Measurements from ENCODE around the gene CCT7. TPM values are rescaled to one million over a fixed set of nuclear protein-coding genes. Genes with fewer than 3 reads are reported as not detected.

CCT7 gene
- total RNA-seq, 2 donors from 2014 or later = 347 to 391 TPM

DNA sequence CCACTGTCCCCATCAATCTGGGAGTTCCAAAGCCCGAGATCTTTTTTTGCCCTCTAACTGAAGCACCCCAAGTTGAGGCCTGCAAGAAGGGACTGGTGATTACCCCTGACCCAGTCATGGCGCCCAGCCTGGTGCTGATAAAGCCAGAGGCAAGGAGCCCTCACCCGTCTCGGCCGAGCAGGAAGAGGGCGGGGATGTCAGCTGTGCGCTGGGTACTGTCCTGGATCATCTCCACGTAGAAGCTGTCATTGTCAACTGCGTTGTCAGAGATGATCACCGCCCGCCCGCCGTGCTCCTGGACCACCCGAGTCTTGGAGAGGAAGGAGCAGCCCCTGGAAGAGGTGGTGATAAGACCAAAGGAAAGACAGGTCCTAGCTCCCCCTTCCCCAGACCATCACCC is 5.5 kb upstream of the CCT7 start:
- Mint-ChIP-seq H3K27me3 (ENCODE audit: insufficient read depth) (no peaks in the 10 kb centered on the region), H3K27ac (no peak overlapping the region), H3K36me3 (ENCODE audit: low read depth) (peaks cover 3% of the 10 kb centered on the region), H3K4me1 (peaks cover 3% of the 10 kb centered on the region), H3K4me3 (no peak overlapping the region), H3K9me3 (no peaks in the 10 kb centered on the region)
- no peak for TF ChIP-seq CTCF (conservative IDR thresholded peaks at IDR 0.05)
- DNase-seq = no peak
- Histone ChIP-seq H3K27ac (ENCODE audit: low read depth, low read length) (no peak overlapping the region), H3K9me3 (ENCODE audit: control insufficient read depth, low read length) (no peaks in the 10 kb centered on the region), H3K27me3 (ENCODE audit: control insufficient read depth, insufficient read depth, low read length, poor library complexity, severe bottlenecking) (no peaks in the 10 kb centered on the region), H3K36me3 (ENCODE audit: control insufficient read depth, insufficient read depth, low read length) (no peaks in the 10 kb centered on the region), H3K4me3 (ENCODE audit: low read length) (no peak overlapping the region), H3K4me1 (ENCODE audit: control insufficient read depth, insufficient read depth, low read length) (no peaks in the 10 kb centered on the region), H3K9ac (ENCODE audit: extremely low read depth, low read length, poor library complexity, severe bottlenecking) (no peak overlapping the region)
- 91 to 100% methylated on average over 2 to 14 of the region's 14 CpGs for WGBS, 2 experiments (ENCODE audit: insufficient coverage in 1 of 2, insufficient read length in 1 of 2)

- DNase-seq = peak; percentile 54
- H3K4me1 ChIP-seq (ENCODE audit: control insufficient read depth, insufficient read depth, low read length) = no peaks in the 10 kb centered on the region
- H3K27ac Mint-ChIP-seq = peak overlapping the region; percentile 30
- H3K4me1 Mint-ChIP-seq = peaks cover 18% of the 10 kb centered on the region
- no peaks in the 10 kb centered on the region for H3K27me3 ChIP-seq (ENCODE audit: control insufficient read depth, insufficient read depth, low read length, poor library complexity, severe bottlenecking)
- 0 to 9% methylated on average over 19 to 37 of the region's 37 CpGs for WGBS, 2 experiments (ENCODE audit: insufficient coverage in 1 of 2, insufficient read length in 1 of 2)
- H3K27me3 Mint-ChIP-seq (ENCODE audit: insufficient read depth) = no peaks in the 10 kb centered on the region
- H3K9me3 Mint-ChIP-seq = no peaks in the 10 kb centered on the region
- peak overlapping the region; percentile 98 for H3K4me3 ChIP-seq (ENCODE audit: low read length)
- peak overlapping the region; percentile 97 for H3K4me3 Mint-ChIP-seq
- no peak for TF ChIP-seq CTCF (conservative IDR thresholded peaks at IDR 0.05)
- H3K9me3 ChIP-seq (ENCODE audit: control insufficient read depth, low read length) = no peaks in the 10 kb centered on the region
- no peak overlapping the region for H3K27ac ChIP-seq (ENCODE audit: low read depth, low read length)
- H3K36me3 ChIP-seq (ENCODE audit: control insufficient read depth, insufficient read depth, low read length) = no peaks in the 10 kb centered on the region
- H3K9ac ChIP-seq (ENCODE audit: extremely low read depth, low read length, poor library complexity, severe bottlenecking) = no peak overlapping the region
- no peaks in the 10 kb centered on the region for H3K36me3 Mint-ChIP-seq (ENCODE audit: low read depth)
These were observed 1.5 kb upstream of the CCT7 start for GRCh38 chr2:73232403-73233153.

GRCh38 chr2:73233154-73233931 is 765 bp upstream of the CCT7 start, which contains the start of gene PRADC1:
TSS of gene PRADC1 (minus strand) at chr2:73233239. CDS start at chr2:73233160, 79 bp downstream.
- Mint-ChIP-seq H3K4me1 (peaks cover 22% of the 10 kb centered on the region), H3K27ac (peak within 1 kb of the TSS; percentile 96), H3K27me3 (ENCODE audit: insufficient read depth) (no peaks in the 10 kb centered on the region), H3K9me3 (no peaks in the 10 kb centered on the region), H3K4me3 (peak within 1 kb of the TSS; percentile 97), H3K36me3 (ENCODE audit: low read depth) (no peaks in the 10 kb centered on the region)
- Histone ChIP-seq H3K9ac (ENCODE audit: extremely low read depth, low read length, poor library complexity, severe bottlenecking) (peak within 1 kb of the TSS; percentile 95), H3K27ac (ENCODE audit: low read depth, low read length) (peak within 1 kb of the TSS; percentile 88), H3K4me1 (ENCODE audit: control insufficient read depth, insufficient read depth, low read length) (no peaks in the 10 kb centered on the region), H3K4me3 (ENCODE audit: low read length) (peak within 1 kb of the TSS; percentile 98), H3K36me3 (ENCODE audit: control insufficient read depth, insufficient read depth, low read length) (peaks cover 3% of the 10 kb centered on the region), H3K27me3 (ENCODE audit: control insufficient read depth, insufficient read depth, low read length, poor library complexity, severe bottlenecking) (no peaks in the 10 kb centered on the region), H3K9me3 (ENCODE audit: control insufficient read depth, low read length) (no peaks in the 10 kb centered on the region)
- no peak for TF ChIP-seq CTCF (conservative IDR thresholded peaks at IDR 0.05)
- peak; percentile 100 for DNase-seq
- WGBS, 2 experiments (ENCODE audit: insufficient coverage in 1 of 2, insufficient read length in 1 of 2) = 0% methylated on average over 33 to 67 of the region's 67 CpGs

All from endodermal cell (in vitro differentiated cells).